GM12875 (cell line): ENCODE measurements around the gene TNIK.

Source experiments
- H3K4me3 ChIP-seq: one replicate; pipeline ENCODE4 v1.5.1; 2011; ENCODE audit warnings: low read depth, low read length, control low read depth
- TF ChIP-seq, protein P1 (sequence below): IDR thresholded peaks from 2 replicates; pipeline ENCODE4 v1.5.1; 2011; ENCODE audit warnings: low read depth, mild to moderate bottlenecking, control low read depth, inconsistent platforms, low read length, moderate library complexity, borderline replicate concordance; ENCODE audit not compliant: insufficient read depth

The TNIK gene

DNA sequence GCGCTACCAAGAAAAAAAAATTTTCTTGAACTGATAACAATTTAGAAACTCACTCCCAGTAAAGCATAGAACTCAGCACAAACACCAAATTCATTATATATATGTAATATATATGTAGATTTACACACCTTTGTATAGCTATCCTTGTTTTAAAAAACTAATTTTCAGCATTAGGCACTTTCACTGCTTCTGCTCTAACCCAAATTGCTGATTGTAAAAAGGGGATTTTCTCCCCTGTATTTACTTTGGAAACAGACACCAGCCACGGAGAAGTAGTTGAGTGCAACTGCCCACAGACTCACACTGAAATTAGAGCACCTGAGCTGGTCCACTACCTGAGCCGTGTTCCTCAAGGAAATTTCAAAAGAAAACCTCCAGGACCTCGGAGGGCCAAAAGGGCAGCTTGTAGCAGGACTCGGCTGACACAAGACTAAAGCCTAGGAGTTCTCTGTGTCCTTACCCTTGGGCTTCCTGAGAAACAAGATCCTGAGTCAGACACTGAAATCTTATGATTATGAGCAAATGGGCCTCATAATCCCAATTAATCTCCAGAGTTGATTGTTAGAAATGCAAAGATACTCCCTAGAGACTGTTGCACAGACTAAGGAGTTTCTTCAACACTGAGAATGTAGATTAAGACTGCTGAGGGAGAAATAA, 106.0 kb downstream of the TNIK start:
- TF ChIP-seq, protein P1, sequence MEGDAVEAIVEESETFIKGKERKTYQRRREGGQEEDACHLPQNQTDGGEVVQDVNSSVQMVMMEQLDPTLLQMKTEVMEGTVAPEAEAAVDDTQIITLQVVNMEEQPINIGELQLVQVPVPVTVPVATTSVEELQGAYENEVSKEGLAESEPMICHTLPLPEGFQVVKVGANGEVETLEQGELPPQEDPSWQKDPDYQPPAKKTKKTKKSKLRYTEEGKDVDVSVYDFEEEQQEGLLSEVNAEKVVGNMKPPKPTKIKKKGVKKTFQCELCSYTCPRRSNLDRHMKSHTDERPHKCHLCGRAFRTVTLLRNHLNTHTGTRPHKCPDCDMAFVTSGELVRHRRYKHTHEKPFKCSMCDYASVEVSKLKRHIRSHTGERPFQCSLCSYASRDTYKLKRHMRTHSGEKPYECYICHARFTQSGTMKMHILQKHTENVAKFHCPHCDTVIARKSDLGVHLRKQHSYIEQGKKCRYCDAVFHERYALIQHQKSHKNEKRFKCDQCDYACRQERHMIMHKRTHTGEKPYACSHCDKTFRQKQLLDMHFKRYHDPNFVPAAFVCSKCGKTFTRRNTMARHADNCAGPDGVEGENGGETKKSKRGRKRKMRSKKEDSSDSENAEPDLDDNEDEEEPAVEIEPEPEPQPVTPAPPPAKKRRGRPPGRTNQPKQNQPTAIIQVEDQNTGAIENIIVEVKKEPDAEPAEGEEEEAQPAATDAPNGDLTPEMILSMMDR = no peak
- H3K4me3 ChIP-seq = no peak overlapping the region

DNA sequence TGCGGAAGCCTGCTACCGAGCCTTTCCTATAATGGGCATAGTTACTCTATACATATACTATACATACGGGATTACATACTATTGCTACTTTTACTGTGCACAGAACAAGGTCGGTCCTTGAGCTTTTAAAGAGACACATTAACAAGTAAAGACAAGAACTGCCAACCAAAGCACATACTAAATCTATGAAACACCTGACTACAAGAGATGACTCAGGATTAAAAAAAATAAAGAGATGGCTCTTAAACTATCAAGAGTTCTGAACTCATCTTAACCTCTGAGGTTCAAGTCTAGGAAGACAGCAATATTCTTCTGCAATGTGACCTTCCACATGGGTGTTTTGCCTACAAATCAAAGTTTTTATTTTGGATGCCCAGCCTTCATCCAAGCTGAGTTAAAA, 106.8 kb downstream of the TNIK start:
- H3K4me3 ChIP-seq = no peak overlapping the region
- TF ChIP-seq, protein P1 = no peak

DNA sequence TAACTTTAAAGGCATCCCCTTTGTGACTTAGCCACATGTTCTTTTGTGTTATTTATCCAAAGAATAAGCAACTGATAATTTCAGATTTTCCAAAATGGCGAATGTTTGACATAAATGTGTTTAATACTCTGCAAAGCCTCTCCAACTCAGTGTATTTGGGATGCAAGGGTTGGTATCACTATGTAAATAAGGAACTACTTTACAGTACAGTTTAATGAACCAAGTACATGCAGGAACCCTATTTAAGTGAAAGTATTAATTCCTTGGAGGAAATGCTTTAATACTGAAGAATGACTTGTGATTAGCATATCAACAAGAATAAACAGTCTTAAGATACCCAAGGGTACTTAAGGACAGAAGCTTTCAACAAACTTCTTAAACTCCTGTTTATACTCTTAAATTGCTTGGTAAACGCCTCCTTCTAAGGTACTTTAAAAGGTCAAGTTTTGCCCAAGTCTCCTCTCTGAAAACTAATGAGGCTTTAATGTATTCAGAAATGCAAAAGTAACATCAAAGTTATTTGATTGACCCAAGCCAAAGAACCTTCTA, 107.7 kb downstream of the TNIK start:
- no peak overlapping the region for H3K4me3 ChIP-seq
- TF ChIP-seq, protein P1 = no peak

DNA sequence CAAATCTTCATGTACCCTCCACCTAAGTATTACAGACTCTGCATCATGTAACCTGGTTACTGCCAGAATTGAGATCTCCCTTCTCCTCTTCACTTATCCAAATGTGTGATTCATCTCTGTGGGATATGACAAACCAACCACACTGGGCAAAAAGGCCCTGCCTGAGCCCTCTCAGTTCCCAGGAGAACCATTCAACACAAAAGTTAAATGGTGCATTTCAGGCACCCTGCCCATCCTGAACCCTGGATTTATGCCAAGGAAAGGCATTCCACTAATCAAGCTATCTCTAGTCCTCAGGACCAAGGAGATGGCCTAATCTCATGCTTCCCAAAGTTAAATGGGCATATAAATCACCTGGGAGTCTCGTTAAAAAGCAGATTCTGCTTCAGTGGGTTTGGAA, 108.5 kb downstream of the TNIK start:
- TF ChIP-seq, protein P1 = no peak
- no peak overlapping the region for H3K4me3 ChIP-seq

DNA sequence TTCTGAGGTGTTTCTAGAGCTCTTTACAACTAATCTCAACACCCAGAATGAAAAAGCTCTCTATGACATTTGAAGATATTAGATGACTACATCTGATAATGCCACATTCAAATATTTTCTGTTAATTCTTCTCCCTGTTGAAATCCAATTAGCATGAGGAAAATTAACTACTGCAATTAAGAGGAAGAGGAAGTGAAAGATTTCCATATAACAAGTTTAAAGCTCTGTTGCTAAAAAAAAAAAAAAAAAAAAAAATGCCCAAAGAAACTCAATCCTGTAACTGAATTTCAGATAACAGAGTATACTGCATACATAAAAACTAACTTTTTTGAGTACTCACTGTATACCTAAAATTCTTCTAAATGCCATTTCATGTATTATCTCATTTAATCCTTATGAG, 109.8 kb downstream of the TNIK start:
- H3K4me3 ChIP-seq = no peak overlapping the region
- TF ChIP-seq, protein P1 = no peak

DNA sequence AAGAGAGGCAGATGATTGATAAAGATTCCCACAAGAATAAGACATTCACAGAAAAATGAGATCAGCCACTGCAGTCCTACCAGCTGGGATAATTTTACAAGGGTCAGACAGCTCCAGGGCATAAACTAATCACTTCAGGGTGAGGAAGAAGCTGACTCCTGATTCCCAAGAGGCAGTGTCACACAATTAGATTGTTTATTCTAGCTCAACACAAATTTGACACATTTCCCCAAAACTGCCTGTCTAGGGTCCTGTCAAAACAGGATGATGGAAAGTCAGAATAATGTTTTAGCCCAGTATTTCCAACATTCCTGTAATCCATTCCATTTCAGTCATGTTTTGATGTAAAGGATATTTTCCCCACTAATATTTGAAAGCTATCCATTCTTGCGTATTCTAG, 110.8 kb downstream of the TNIK start:
- no peak overlapping the region for H3K4me3 ChIP-seq
- TF ChIP-seq, protein P1 = no peak

DNA sequence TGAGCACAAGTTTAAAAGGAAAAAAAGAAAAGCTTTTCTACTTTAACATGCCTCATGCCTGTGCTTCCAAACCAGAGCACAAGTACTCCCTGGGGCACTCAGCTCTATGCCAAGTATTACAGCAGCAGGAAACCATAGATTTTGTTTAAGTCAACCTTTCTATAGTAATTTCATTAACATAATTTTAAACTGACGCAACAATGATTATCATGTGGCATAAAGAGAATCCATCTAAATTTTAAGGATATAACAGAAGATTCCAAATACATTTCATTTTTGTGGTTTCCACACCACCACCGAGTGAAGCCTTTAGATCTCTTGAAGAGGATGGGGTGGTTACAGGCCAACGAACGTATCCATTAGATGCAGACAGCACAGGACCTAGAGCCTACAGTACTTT, 112.1 kb downstream of the TNIK start:
- TF ChIP-seq, protein P1 = no peak
- no peak overlapping the region for H3K4me3 ChIP-seq
